ENCODE data around the gene PLIN5. TPM values are rescaled to one million over a fixed set of nuclear protein-coding genes. Genes with fewer than 3 reads are reported as not detected.

The PLIN5 gene
- total RNA-seq, 1 experiment from 2014 or later, result 8.1 TPM

- TF ChIP-seq JUND (IDR thresholded peaks at IDR 0.05) (no peak; the same call in 1 of the 2 replicates), CEBPB (IDR thresholded peaks at IDR 0.05; ENCODE audit: low read depth) (no peak), FOSL1 (IDR thresholded peaks at IDR 0.05; ENCODE audit: low read depth) (no peak), TCF7L2 (IDR thresholded peaks at IDR 0.05; ENCODE audit: borderline replicate concordance, extremely low read depth, insufficient read depth, insufficient read length) (no peak), YY1 (IDR thresholded peaks at IDR 0.05; ENCODE audit: extremely low read depth, insufficient replicate concordance, low read depth, low read length) (no peak), SRF (IDR thresholded peaks at IDR 0.05; ENCODE audit: low read depth) (no peak), EZH2 (IDR thresholded peaks at IDR 0.05) (no peak), EGR1 (IDR thresholded peaks at IDR 0.05; ENCODE audit: low read depth) (no peak), POLR2A (IDR thresholded peaks at IDR 0.05; ENCODE audit: borderline replicate concordance, extremely low read depth, insufficient read depth, insufficient read length) (no peak), SP1 (IDR thresholded peaks at IDR 0.05; ENCODE audit: low read depth) (no peak), EZH2phosphoT487 (IDR thresholded peaks at IDR 0.05; ENCODE audit: borderline replicate concordance) (no peak), ELF1 (IDR thresholded peaks at IDR 0.05; ENCODE audit: borderline replicate concordance, low read depth) (no peak), SIN3A (IDR thresholded peaks at IDR 0.05; ENCODE audit: low read depth) (no peak), CBX3 (IDR thresholded peaks at IDR 0.05; ENCODE audit: low read depth) (no peak), MAX (IDR thresholded peaks at IDR 0.05) (no peak), ZFX (IDR thresholded peaks at IDR 0.05) (no peak), POLR2AphosphoS5 (IDR thresholded peaks at IDR 0.05; ENCODE audit: low read depth, low read length) (no peak)
- TF ChIP-seq, protein P1, sequence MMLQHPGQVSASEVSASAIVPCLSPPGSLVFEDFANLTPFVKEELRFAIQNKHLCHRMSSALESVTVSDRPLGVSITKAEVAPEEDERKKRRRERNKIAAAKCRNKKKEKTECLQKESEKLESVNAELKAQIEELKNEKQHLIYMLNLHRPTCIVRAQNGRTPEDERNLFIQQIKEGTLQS (IDR thresholded peaks at IDR 0.05), result no peak
- TF ChIP-seq, protein P2, sequence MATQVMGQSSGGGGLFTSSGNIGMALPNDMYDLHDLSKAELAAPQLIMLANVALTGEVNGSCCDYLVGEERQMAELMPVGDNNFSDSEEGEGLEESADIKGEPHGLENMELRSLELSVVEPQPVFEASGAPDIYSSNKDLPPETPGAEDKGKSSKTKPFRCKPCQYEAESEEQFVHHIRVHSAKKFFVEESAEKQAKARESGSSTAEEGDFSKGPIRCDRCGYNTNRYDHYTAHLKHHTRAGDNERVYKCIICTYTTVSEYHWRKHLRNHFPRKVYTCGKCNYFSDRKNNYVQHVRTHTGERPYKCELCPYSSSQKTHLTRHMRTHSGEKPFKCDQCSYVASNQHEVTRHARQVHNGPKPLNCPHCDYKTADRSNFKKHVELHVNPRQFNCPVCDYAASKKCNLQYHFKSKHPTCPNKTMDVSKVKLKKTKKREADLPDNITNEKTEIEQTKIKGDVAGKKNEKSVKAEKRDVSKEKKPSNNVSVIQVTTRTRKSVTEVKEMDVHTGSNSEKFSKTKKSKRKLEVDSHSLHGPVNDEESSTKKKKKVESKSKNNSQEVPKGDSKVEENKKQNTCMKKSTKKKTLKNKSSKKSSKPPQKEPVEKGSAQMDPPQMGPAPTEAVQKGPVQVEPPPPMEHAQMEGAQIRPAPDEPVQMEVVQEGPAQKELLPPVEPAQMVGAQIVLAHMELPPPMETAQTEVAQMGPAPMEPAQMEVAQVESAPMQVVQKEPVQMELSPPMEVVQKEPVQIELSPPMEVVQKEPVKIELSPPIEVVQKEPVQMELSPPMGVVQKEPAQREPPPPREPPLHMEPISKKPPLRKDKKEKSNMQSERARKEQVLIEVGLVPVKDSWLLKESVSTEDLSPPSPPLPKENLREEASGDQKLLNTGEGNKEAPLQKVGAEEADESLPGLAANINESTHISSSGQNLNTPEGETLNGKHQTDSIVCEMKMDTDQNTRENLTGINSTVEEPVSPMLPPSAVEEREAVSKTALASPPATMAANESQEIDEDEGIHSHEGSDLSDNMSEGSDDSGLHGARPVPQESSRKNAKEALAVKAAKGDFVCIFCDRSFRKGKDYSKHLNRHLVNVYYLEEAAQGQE (IDR thresholded peaks at IDR 0.05; ENCODE audit: low read depth), result no peak
- TF ChIP-seq, protein P3, sequence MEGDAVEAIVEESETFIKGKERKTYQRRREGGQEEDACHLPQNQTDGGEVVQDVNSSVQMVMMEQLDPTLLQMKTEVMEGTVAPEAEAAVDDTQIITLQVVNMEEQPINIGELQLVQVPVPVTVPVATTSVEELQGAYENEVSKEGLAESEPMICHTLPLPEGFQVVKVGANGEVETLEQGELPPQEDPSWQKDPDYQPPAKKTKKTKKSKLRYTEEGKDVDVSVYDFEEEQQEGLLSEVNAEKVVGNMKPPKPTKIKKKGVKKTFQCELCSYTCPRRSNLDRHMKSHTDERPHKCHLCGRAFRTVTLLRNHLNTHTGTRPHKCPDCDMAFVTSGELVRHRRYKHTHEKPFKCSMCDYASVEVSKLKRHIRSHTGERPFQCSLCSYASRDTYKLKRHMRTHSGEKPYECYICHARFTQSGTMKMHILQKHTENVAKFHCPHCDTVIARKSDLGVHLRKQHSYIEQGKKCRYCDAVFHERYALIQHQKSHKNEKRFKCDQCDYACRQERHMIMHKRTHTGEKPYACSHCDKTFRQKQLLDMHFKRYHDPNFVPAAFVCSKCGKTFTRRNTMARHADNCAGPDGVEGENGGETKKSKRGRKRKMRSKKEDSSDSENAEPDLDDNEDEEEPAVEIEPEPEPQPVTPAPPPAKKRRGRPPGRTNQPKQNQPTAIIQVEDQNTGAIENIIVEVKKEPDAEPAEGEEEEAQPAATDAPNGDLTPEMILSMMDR (IDR thresholded peaks at IDR 0.05 in 2 of 3, conservative IDR thresholded peaks at IDR 0.05 in 1 of 3; ENCODE audit: borderline replicate concordance in 1 of 3, insufficient read depth in 1 of 3, low read depth in 2 of 3, low read length in 2 of 3), result no peak
- no peak for DNase-seq (ENCODE audit: low read depth, low spot score)
- H3K36me3 ChIP-seq (ENCODE audit: control insufficient read depth in 1 of 2, insufficient read depth in 2 of 2, low read length in 2 of 2), result no peaks in the 10 kb centered on the region
- H3K4me2 ChIP-seq (ENCODE audit: low read length), result peak overlapping the region; percentile 88; the same call in 1 of the 2 replicates
- H3K9me3 ChIP-seq (ENCODE audit: control insufficient read depth in 1 of 2, insufficient read depth in 1 of 2, low read depth in 1 of 2, low read length in 2 of 2), result no peaks in the 10 kb centered on the region
- no peaks in the 10 kb centered on the region for H4K20me1 ChIP-seq (ENCODE audit: insufficient read depth)
- peaks cover 45% of the 10 kb centered on the region for H3K79me2 ChIP-seq (ENCODE audit: insufficient read depth, low read length)
- H3K9ac ChIP-seq (ENCODE audit: low read length), result 0 out of 2 replicates have a peak overlapping the region, but pooled peaks have one; percentile 72
- CTCF ChIA-PET, result interaction anchor here (4.2 kb wide), 1 partner anchor 7 kb away, joined by 26 read pairs; no protein-coding TSS in a partner anchor
- no TSS peak for BruUV-seq (replicated peaks)
- no peaks in the 10 kb centered on the region for H3K9me2 ChIP-seq (ENCODE audit: insufficient read depth)
- peak overlapping the region; percentile 81; the same call in 1 of the 2 replicates for H3K27ac ChIP-seq (ENCODE audit: low read depth, low read length)
- H3K27me3 ChIP-seq (ENCODE audit: insufficient read depth, low read length), result no peaks in the 10 kb centered on the region
- no peak overlapping the region for H3K4me3 ChIP-seq (replicated peaks in 1 of 2; ENCODE audit: low read depth in 1 of 2, low read length in 2 of 2)
- intact Hi-C loops (cut with micrococcal nuclease), result loop anchor here (10.0 kb wide), 1 partner anchor 231 kb away; no protein-coding TSS in a partner anchor
- RAD21 ChIA-PET (ENCODE audit: low non-redundant PET in 1 of 2, low total read pairs in 2 of 2, uncharacterized antibody in 2 of 2, unreplicated experiment in 2 of 2), result no interaction called here
- peaks cover 40 to 53% of the 10 kb centered on the region in 2 experiments for H3K4me1 ChIP-seq (ENCODE audit: control insufficient read depth in 1 of 2, insufficient read depth in 2 of 2, low read length in 2 of 2)
- ATAC-seq, result no peak
- no peak overlapping the region for H2AFZ ChIP-seq (ENCODE audit: low read depth, low read length, poor library complexity, severe bottlenecking)
- POLR2A ChIA-PET, result no interaction called here
Measured at GRCh38 chr19:4573682-4574081, 38.7 kb upstream of the PLIN5 start.

Data from HCT116 (cell line).